GM12878 (cell line): ENCODE measurements around the gene STRA8. TPM values are rescaled to one million over a fixed set of nuclear protein-coding genes. Genes with fewer than 3 reads are reported as not detected.

Source experiments
- BACH1 ChIP-seq: fragments of 450-650 bp; IDR thresholded peaks from 2 replicates; pipeline ENCODE4 v1.6.1; 2017; ENCODE audit warnings: mild to moderate bottlenecking, borderline replicate concordance
- CHD2 ChIP-seq: IDR thresholded peaks from 2 replicates; pipeline ENCODE4 v1.6.1; 2011; ENCODE audit warnings: low read depth, low read length, improper control_type of control experiment, borderline replicate concordance
- CREM ChIP-seq: IDR thresholded peaks from 2 replicates; pipeline ENCODE4 v1.6.1; 2014; ENCODE audit warnings: antibody characterized with exemption, low read depth
- E4F1 ChIP-seq: fragments of 450-650 bp; IDR thresholded peaks from 2 replicates; pipeline ENCODE4 v1.6.1; 2018; ENCODE audit warnings: borderline replicate concordance, mild to moderate bottlenecking; ENCODE audit not compliant: partially characterized antibody
- EED ChIP-seq: sonication (generic); IDR thresholded peaks from 2 replicates; pipeline ENCODE4 v1.6.1; 2016; ENCODE audit warnings: antibody characterized with exemption, low read depth
- EGR1 ChIP-seq, 2 experiments: IDR thresholded peaks; 1 replicate in 1 of 2; 2 replicates in 1 of 2; pipeline ENCODE4 v1.6.1; 2011 to 2012; ENCODE audit warnings: low read depth in 2 of 2, low read length in 2 of 2, borderline replicate concordance in 1 of 2, mild to moderate bottlenecking in 1 of 2, moderate library complexity in 1 of 2
- FOS ChIP-seq: IDR thresholded peaks from 3 replicates; pipeline ENCODE4 v1.6.1; 2011; ENCODE audit warnings: borderline replicate concordance; ENCODE audit not compliant: insufficient read length; ENCODE audit errors: extremely low read depth
- JUNB ChIP-seq: IDR thresholded peaks from 2 replicates; pipeline ENCODE4 v1.6.1; 2016; ENCODE audit warnings: antibody characterized with exemption, mild to moderate bottlenecking
- KDM1A ChIP-seq: fragments of 200-600 bp; sonication (generic); IDR thresholded peaks from 2 replicates; pipeline ENCODE4 v1.6.1; 2016; ENCODE audit warnings: borderline replicate concordance
- MAX ChIP-seq: IDR thresholded peaks from 2 replicates; pipeline ENCODE4 v1.6.1; 2012; ENCODE audit warnings: low read depth, low read length, improper control_type of control experiment
- NRF1 ChIP-seq: conservative IDR thresholded peaks from 2 replicates; pipeline ENCODE4 v1.6.1; 2011; ENCODE audit warnings: mild to moderate bottlenecking, low read depth, low read length, improper control_type of control experiment
- POLR2AphosphoS5 ChIP-seq: IDR thresholded peaks from 2 replicates; pipeline ENCODE4 v1.6.1; 2011; ENCODE audit warnings: mild to moderate bottlenecking, low read length, inconsistent platforms
- POU2F2 ChIP-seq: IDR thresholded peaks from 3 replicates; pipeline ENCODE4 v1.6.1; 2011; ENCODE audit warnings: low read depth, mild to moderate bottlenecking, low read length, borderline replicate concordance
- RBBP5 ChIP-seq: fragments of 200-600 bp; sonication (generic); conservative IDR thresholded peaks from 2 replicates; pipeline ENCODE4 v1.6.1; 2016
- SP1 ChIP-seq: IDR thresholded peaks from one replicate; pipeline ENCODE4 v1.6.1; 2011; ENCODE audit warnings: low read depth, low read length
- SUZ12 ChIP-seq: fragments of 200-600 bp; sonication (generic); IDR thresholded peaks from one replicate; pipeline ENCODE4 v1.6.1; 2018; ENCODE audit warnings: antibody characterized with exemption, mild to moderate bottlenecking; ENCODE audit not compliant: unreplicated experiment
- TCF12 ChIP-seq: IDR thresholded peaks from 2 replicates; pipeline ENCODE4 v1.6.1; 2011; ENCODE audit warnings: low read depth, mild to moderate bottlenecking, low read length
- USF1 ChIP-seq: IDR thresholded peaks from 2 replicates; pipeline ENCODE4 v1.6.1; 2011; ENCODE audit warnings: borderline replicate concordance, low read depth, mild to moderate bottlenecking, moderate library complexity, mixed read lengths, low read length; ENCODE audit not compliant: insufficient read depth; ENCODE audit errors: extremely low read length
- ZBTB4 ChIP-seq: fragments of 450-650 bp; formaldehyde crosslinking; IDR thresholded peaks from 2 replicates; pipeline ENCODE4 v1.4.0; 2022; ENCODE audit warnings: mild to moderate bottlenecking, moderate library complexity
- ZNF274 ChIP-seq: IDR thresholded peaks from one replicate; pipeline ENCODE4 v1.8.0; 2011; ENCODE audit not compliant: insufficient read length, insufficient read depth
- polyA plus RNA-seq, 11 experiments: library from polyadenylated mRNA; depleted of rRNA in 4 of 11; unstranded in 6 of 11; stranded (reverse) in 5 of 11; fragments of >200 nt; fragmentation: Nextera tagmentation in 4 of 11; fragmentation: Illumina TruSeq in 1 of 11; extraction: Ambion mirVana in 4 of 11; extraction: Trizol in 1 of 11; gene quantifications; 1 replicate in 1 of 11; 2 replicates in 10 of 11; pipeline versions ENCODE4 v1.2.1 to v1.2.3, GENCODE V29; 2011 to 2016; ENCODE audit warnings: inconsistent platforms in 2 of 11, missing spikeins in 2 of 11, low read depth in 1 of 11
- total RNA-seq, 4 experiments: library from RNA; depleted of rRNA in 3 of 4; stranded (reverse); fragments of >200 nt in 3 of 4; fragmentation: Illumina TruSeq in 1 of 4; extraction: Trizol in 1 of 4; gene quantifications; 2 replicates each; pipeline versions ENCODE4 v1.2.1 to v1.2.3, GENCODE V29; 2013 to 2021

The STRA8 gene
- total and polyA plus RNA-seq, 10 of the 15 experiments (the other 5 are each of a cell fraction or from before 2014, with no cell fraction given): 0.15 TPM; not detected in 9

GRCh38 chr7:135188298-135188984 lies 45.2 kb upstream of the STRA8 start (continued):
- TF ChIP-seq BACH1 (peak; percentile 49; the same call in 1 of the 2 replicates), E4F1 (no peak), SP1 (no peak), EED (peak; percentile 35), POLR2AphosphoS5 (no peak), MAX (no peak), USF1 (no peak), ZBTB4 (no peak), CREM (no peak), TCF12 (peak; percentile 65; the same call in 1 of the 2 replicates), ZNF274 (no peak), JUNB (no peak), SUZ12 (no peak), POU2F2 (peak; percentile 26; the same call in 1 of the 3 replicates), NRF1 (no peak), RBBP5 (no peak), KDM1A (no peak), CHD2 (no peak), EGR1 (IDR thresholded peaks at IDR 0.05; ENCODE audit: borderline replicate concordance in 1 of 2, low read depth in 2 of 2, low read length in 2 of 2) (no peak), FOS (no peak)
